Muscle layer of colon (tissue), 2 donors: ENCODE data around the gene CRIP1.
A peak's percentile ranks its signal among the peaks of the same experiment; 100 is the strongest.

Experiments
- H3K27ac ChIP-seq: one replicate; pipeline ENCODE4 v1.7.0; 2013; ENCODE audit warnings: low read depth, mild to moderate bottlenecking, low read length, moderate library complexity
- H3K27me3 ChIP-seq, 2 donors: one replicate each; pipeline ENCODE4 v1.7.0; 2013; ENCODE audit warnings: low read length in 2 of 2, mild to moderate bottlenecking in 2 of 2; ENCODE audit not compliant: insufficient read depth in 2 of 2, control insufficient read depth in 1 of 2
- H3K36me3 ChIP-seq: one replicate; pipeline ENCODE4 v1.7.0; 2013; ENCODE audit warnings: mild to moderate bottlenecking, low read length; ENCODE audit not compliant: insufficient read depth
- H3K4me1 ChIP-seq: one replicate; pipeline ENCODE4 v1.7.0; 2013; ENCODE audit warnings: mild to moderate bottlenecking, low read length; ENCODE audit not compliant: insufficient read depth
- H3K4me3 ChIP-seq, 2 donors: one replicate each; pipeline ENCODE4 v1.7.0; 2013; ENCODE audit warnings: low read length in 2 of 2, low read depth in 1 of 2, mild to moderate bottlenecking in 1 of 2, moderate library complexity in 1 of 2
- H3K9ac ChIP-seq: one replicate; pipeline ENCODE4 v1.7.0; 2013; ENCODE audit warnings: low read length
- H3K9me3 ChIP-seq: one replicate; pipeline ENCODE4 v1.7.0; 2013; ENCODE audit warnings: mild to moderate bottlenecking, low read length
- donor health status: abdominal sarcoma.
- donor health status: Adenocarcinoma of cecum.

Gene CRIP1

GRCh38 chr14:105486974-105487448 lies 325 bp downstream of the CRIP1 start:
- peaks cover 40% of the 10 kb centered on the region for H3K4me1 ChIP-seq

GRCh38 chr14:105487449-105487985 lies 831 bp downstream of the CRIP1 start:
- Histone ChIP-seq H3K27me3 (peaks cover 0 to 25% of the 10 kb centered on the region in 2 donors), H3K4me1 (peaks cover 37% of the 10 kb centered on the region), H3K36me3 (no peaks in the 10 kb centered on the region), H3K9ac (no peak overlapping the region), H3K27ac (no peak overlapping the region), H3K9me3 (no peaks in the 10 kb centered on the region), H3K4me3 (peak overlapping the region in 1 of 2 donors; percentile 41)

More at GRCh38 chr14:105486974-105487448, 325 bp downstream of the CRIP1 start:
- H3K9ac ChIP-seq, result no peak overlapping the region
- H3K27ac ChIP-seq, result no peak overlapping the region
- H3K4me3 ChIP-seq, result peak overlapping the region in 1 of 2 donors; percentile 41
- H3K9me3 ChIP-seq, result no peaks in the 10 kb centered on the region
- peaks cover 0 to 25% of the 10 kb centered on the region in 2 donors for H3K27me3 ChIP-seq
- no peaks in the 10 kb centered on the region for H3K36me3 ChIP-seq

GRCh38 chr14:105487986-105488777 lies 1.5 kb downstream of the CRIP1 start:
- peak overlapping the region; percentile 44 for H3K27ac ChIP-seq
- no peak overlapping the region for H3K9ac ChIP-seq
- no peaks in the 10 kb centered on the region for H3K36me3 ChIP-seq
- no peaks in the 10 kb centered on the region for H3K9me3 ChIP-seq
- H3K4me1 ChIP-seq, result peaks cover 30% of the 10 kb centered on the region
- peaks cover 0 to 25% of the 10 kb centered on the region in 2 donors for H3K27me3 ChIP-seq
- peak overlapping the region in 1 of 2 donors; percentile 41 for H3K4me3 ChIP-seq

GRCh38 chr14:105488781-105489541 lies 2.3 kb downstream of the CRIP1 start:
- no peaks in the 10 kb centered on the region for H3K9me3 ChIP-seq
- peak overlapping the region; percentile 82 for H3K27ac ChIP-seq
- no peak overlapping the region for H3K9ac ChIP-seq
- H3K36me3 ChIP-seq, result no peaks in the 10 kb centered on the region
- peaks cover 27% of the 10 kb centered on the region for H3K4me1 ChIP-seq
- peaks cover 0 to 25% of the 10 kb centered on the region in 2 donors for H3K27me3 ChIP-seq
- peak overlapping the region; percentile 14 to 61 for H3K4me3 ChIP-seq

GRCh38 chr14:105489542-105490266 lies 3.0 kb downstream of the CRIP1 start:
- peaks cover 20% of the 10 kb centered on the region for H3K4me1 ChIP-seq
- H3K36me3 ChIP-seq, result no peaks in the 10 kb centered on the region
- peak overlapping the region; percentile 82 for H3K27ac ChIP-seq
- H3K9me3 ChIP-seq, result no peaks in the 10 kb centered on the region
- peaks cover 0 to 25% of the 10 kb centered on the region in 2 donors for H3K27me3 ChIP-seq
- H3K9ac ChIP-seq, result no peak overlapping the region
- H3K4me3 ChIP-seq, result peak overlapping the region; percentile 49 to 61

- H3K36me3 ChIP-seq, result no peaks in the 10 kb centered on the region
- H3K9ac ChIP-seq, result no peak overlapping the region
- peak overlapping the region; percentile 49 to 61 for H3K4me3 ChIP-seq
- H3K9me3 ChIP-seq, result no peaks in the 10 kb centered on the region
- peaks cover 19% of the 10 kb centered on the region for H3K4me1 ChIP-seq
- H3K27ac ChIP-seq, result peak overlapping the region; percentile 82
- peaks cover 0 to 25% of the 10 kb centered on the region in 2 donors for H3K27me3 ChIP-seq
These were observed 3.5 kb downstream of the CRIP1 start for GRCh38 chr14:105490267-105490571.

GRCh38 chr14:105490572-105491365 lies 4.1 kb downstream of the CRIP1 start, which contains the start of gene TEDC1:
Gene TEDC1 (plus strand): TSS chr14:105491246. CDS start chr14:105491376, 130 bp downstream.
- Histone ChIP-seq H3K27me3 (peaks cover 0 to 23% of the 10 kb centered on the region in 2 donors), H3K27ac (peak within 1 kb of the TSS; percentile 82), H3K9ac (no peak within 1 kb of the TSS), H3K36me3 (no peaks in the 10 kb centered on the region), H3K4me3 (peak within 1 kb of the TSS; percentile 49 to 61), H3K4me1 (peaks cover 16% of the 10 kb centered on the region), H3K9me3 (no peaks in the 10 kb centered on the region)

GRCh38 chr14:105491366-105491973 lies 4.8 kb downstream of the CRIP1 start:
- Histone ChIP-seq H3K4me1 (peaks cover 15% of the 10 kb centered on the region), H3K36me3 (no peaks in the 10 kb centered on the region), H3K4me3 (peak overlapping the region; percentile 27 to 47), H3K27ac (peak overlapping the region; percentile 6), H3K27me3 (peaks cover 0 to 16% of the 10 kb centered on the region in 2 donors), H3K9ac (no peak overlapping the region), H3K9me3 (no peaks in the 10 kb centered on the region)

GRCh38 chr14:105492031-105492970 lies 5.6 kb downstream of the CRIP1 start:
- Histone ChIP-seq H3K9ac (no peak overlapping the region), H3K4me1 (peaks cover 15% of the 10 kb centered on the region), H3K36me3 (no peaks in the 10 kb centered on the region), H3K27ac (no peak overlapping the region), H3K4me3 (peak overlapping the region in 1 of 2 donors; percentile 27), H3K27me3 (peaks cover 0 to 8% of the 10 kb centered on the region in 2 donors), H3K9me3 (no peaks in the 10 kb centered on the region)
